Naive thymus-derived CD4-positive, alpha-beta T cell (primary cell): ENCODE data around the gene HGFAC. TPM values are rescaled to one million over a fixed set of nuclear protein-coding genes. Genes with fewer than 3 reads are reported as not detected.

ENCODE experiments used
- ATAC-seq: fragments of 150-1000 bp; cut with Tn5 transposase; 2 replicates; pipeline ENCODE4 v1.10.0; 2021; ENCODE audit warnings: mild to moderate bottlenecking, moderate library complexity
- CTCF ChIA-PET: fragments of 350-600 bp; sonication (Branson Sonifier 250); formaldehyde crosslinking; loops from one replicate; lab custom pipeline; 2021; ENCODE audit warnings: antibody characterized with exemption; lab: Charles Lee
- POLR2A ChIA-PET: fragments of 350-600 bp; sonication (Branson Sonifier 250); formaldehyde crosslinking; loops from one replicate; lab custom pipeline; 2021; ENCODE audit warnings: antibody characterized with exemption, inconsistent platforms; lab: Charles Lee
- DNase-seq, 9 donors: peaks; one replicate each; pipeline versions ENCODE4 v3.0.0 to v3.0.0-alpha.2; 2020 to 2022; ENCODE audit warnings: mixed read lengths in 1 of 9
- H3K27ac ChIP-seq: one replicate; pipeline ENCODE4 v1.7.0; 2013; ENCODE audit warnings: mild to moderate bottlenecking, low read depth, low read length, moderate library complexity
- H3K27me3 ChIP-seq, 2 donors: one replicate each; pipeline ENCODE4 v1.7.0; 2013; ENCODE audit warnings: low read length in 2 of 2, mild to moderate bottlenecking in 2 of 2, moderate library complexity in 2 of 2; ENCODE audit not compliant: control insufficient read depth in 2 of 2, insufficient read depth in 2 of 2
- H3K36me3 ChIP-seq, 3 experiments: 1 replicate in 2 of 3; 2 replicates in 1 of 3; pipeline ENCODE4 v1.7.0; 2013; ENCODE audit warnings: low read length in 3 of 3, mild to moderate bottlenecking in 3 of 3, moderate library complexity in 1 of 3; ENCODE audit not compliant: insufficient read depth in 3 of 3, control insufficient read depth in 2 of 3
- H3K4me1 ChIP-seq, 2 donors: one replicate each; pipeline ENCODE4 v1.7.0; 2013; ENCODE audit warnings: low read length in 2 of 2, mild to moderate bottlenecking in 2 of 2, moderate library complexity in 1 of 2; ENCODE audit not compliant: control insufficient read depth in 2 of 2, insufficient read depth in 2 of 2
- H3K4me3 ChIP-seq: 2 replicates; pipeline ENCODE4 v1.7.0; 2013; ENCODE audit warnings: mild to moderate bottlenecking, low read length
- H3K9me3 ChIP-seq, 3 experiments: 1 replicate in 2 of 3; 2 replicates in 1 of 3; pipeline ENCODE4 v1.7.0; 2013; ENCODE audit warnings: low read length in 3 of 3; ENCODE audit not compliant: control insufficient read depth in 2 of 3
- H3K27ac Mint-ChIP-seq, 9 donors: one replicate each; pipeline ENCODE4 v1.8.0; 2020 to 2022; ENCODE audit warnings: mixed read lengths in 9 of 9, mild to moderate bottlenecking in 8 of 9, moderate library complexity in 5 of 9, inconsistent platforms in 2 of 9
- H3K27me3 Mint-ChIP-seq, 5 donors: one replicate each; pipeline ENCODE4 v1.8.0; 2021 to 2022; ENCODE audit warnings: mixed read lengths in 5 of 5, mild to moderate bottlenecking in 1 of 5
- H3K36me3 Mint-ChIP-seq, 5 donors: one replicate each; pipeline ENCODE4 v1.8.0; 2020 to 2022; ENCODE audit warnings: mixed read lengths in 5 of 5, mild to moderate bottlenecking in 3 of 5, inconsistent platforms in 1 of 5
- H3K4me1 Mint-ChIP-seq, 7 donors: one replicate each; pipeline ENCODE4 v1.8.0; 2020 to 2022; ENCODE audit warnings: mixed read lengths in 7 of 7, mild to moderate bottlenecking in 3 of 7, inconsistent platforms in 1 of 7
- H3K4me3 Mint-ChIP-seq, 10 donors: one replicate each; pipeline ENCODE4 v1.8.0; 2020 to 2022; ENCODE audit warnings: mild to moderate bottlenecking in 10 of 10, mixed read lengths in 10 of 10, moderate library complexity in 6 of 10, inconsistent platforms in 2 of 10
- H3K9me3 Mint-ChIP-seq, 11 donors: one replicate each; pipeline ENCODE4 v1.8.0; 2020 to 2022; ENCODE audit warnings: mixed read lengths in 11 of 11, mild to moderate bottlenecking in 4 of 11, inconsistent platforms in 1 of 11, moderate library complexity in 1 of 11
- intact Hi-C, 2 donors: fragments of 100-400 bp; cut with micrococcal nuclease; formaldehyde crosslinking; loops; one replicate each; pipeline ENCODE4 v1.15.1; 2023
- polyA plus RNA-seq, 2 donors: library from polyadenylated mRNA; unstranded; fragments of 300-500 nt; fragmentation: Illumina TruSeq; gene quantifications; one replicate each; pipeline ENCODE4 v1.2.3, GENCODE V29; 2021
- total RNA-seq, 6 experiments: library from RNA in 5 of 6; stranded (reverse) in 5 of 6; gene quantifications; 1 replicate in 5 of 6; 2 replicates in 1 of 6; pipeline ENCODE4 v1.2.3 and lab custom pipeline; 2021 to 2026

HGFAC gene
- total and polyA plus RNA-seq, 7 experiments from 2014 or later = 0.54 to 0.82 TPM; not detected in 5

- no peaks in the 10 kb centered on the region for H3K36me3 Mint-ChIP-seq
- Histone ChIP-seq H3K27ac (no peak overlapping the region), H3K36me3 (no peaks in the 10 kb centered on the region), H3K9me3 (no peaks in the 10 kb centered on the region), H3K27me3 (no peaks in the 10 kb centered on the region), H3K4me1 (no peaks in the 10 kb centered on the region), H3K4me3 (no peak overlapping the region)
- CTCF ChIA-PET = interaction anchor here (0.7 to 1.5 kb wide), 5 partner anchors 15 to 430 kb away, joined by 3 to 5 read pairs (median 3); no protein-coding TSS in a partner anchor
- peaks cover 3 to 27% (median 18%) of the 10 kb centered on the region in 5 donors for H3K27me3 Mint-ChIP-seq
- H3K9me3 Mint-ChIP-seq = peaks cover 0 to 2% (median 0%) of the 10 kb centered on the region in 11 donors
- intact Hi-C loops = no loop called here
- POLR2A ChIA-PET = interaction anchor here (1.1 kb wide), 1 partner anchor 287 kb away, joined by 3 read pairs; no protein-coding TSS in a partner anchor
- DNase-seq (no peak), ATAC-seq (no peak)
- H3K4me3 Mint-ChIP-seq = no peak overlapping the region
- peaks cover 0 to 4% (median 0%) of the 10 kb centered on the region in 7 donors for H3K4me1 Mint-ChIP-seq
- peak overlapping the region in 1 of 9 donors; percentile 2 for H3K27ac Mint-ChIP-seq
Observed at GRCh38 chr4:3481113-3481531, 39.4 kb downstream of the HGFAC start.

DNA sequence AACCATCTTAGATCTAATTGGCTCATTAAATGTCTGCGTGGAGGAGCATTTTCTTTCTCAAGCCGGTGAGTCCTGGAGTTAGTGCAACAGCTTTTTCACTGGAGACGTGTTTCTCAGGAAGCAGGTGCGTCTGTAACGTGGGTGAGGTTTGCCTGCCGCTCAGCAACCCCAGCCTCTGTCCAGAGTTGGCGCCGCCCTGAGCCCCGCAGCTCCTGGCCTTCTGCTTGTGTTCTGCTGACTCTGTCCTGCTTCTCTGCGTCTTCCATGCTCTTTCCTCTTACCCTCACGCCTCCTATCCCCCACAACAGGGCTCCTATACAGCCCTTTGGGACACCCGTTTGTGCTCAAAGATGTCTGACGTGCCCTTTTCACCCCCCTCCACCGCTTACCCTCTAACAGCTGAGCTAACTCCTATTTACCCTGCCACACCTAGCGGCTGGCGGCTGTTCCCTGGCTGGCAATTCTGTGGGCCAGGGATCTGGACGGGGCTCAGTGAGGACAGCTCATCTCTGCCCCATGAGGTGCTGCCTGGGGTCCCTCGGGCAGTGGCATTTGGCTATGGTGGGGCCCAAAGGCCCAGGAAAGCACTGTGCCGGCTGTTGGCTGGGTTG, 40.1 kb downstream of the HGFAC start:
- Mint-ChIP-seq H3K27ac (no peak overlapping the region), H3K27me3 (peaks cover 3 to 30% (median 18%) of the 10 kb centered on the region in 5 donors), H3K4me3 (no peak overlapping the region), H3K4me1 (peaks cover 0 to 5% (median 0%) of the 10 kb centered on the region in 7 donors), H3K36me3 (no peaks in the 10 kb centered on the region), H3K9me3 (peaks cover 0 to 2% (median 0%) of the 10 kb centered on the region in 11 donors)
- Histone ChIP-seq H3K27ac (no peak overlapping the region), H3K36me3 (no peaks in the 10 kb centered on the region), H3K4me3 (no peak overlapping the region), H3K9me3 (no peaks in the 10 kb centered on the region), H3K27me3 (no peaks in the 10 kb centered on the region), H3K4me1 (no peaks in the 10 kb centered on the region)
- intact Hi-C loops = no loop called here
- ChIA-PET CTCF (interaction anchor here (0.7 to 0.9 kb wide), 3 partner anchors 15 to 375 kb away, joined by 3 to 4 read pairs (median 3); no protein-coding TSS in a partner anchor), POLR2A (no interaction called here)
- DNase-seq (no peak), ATAC-seq (no peak)

DNA sequence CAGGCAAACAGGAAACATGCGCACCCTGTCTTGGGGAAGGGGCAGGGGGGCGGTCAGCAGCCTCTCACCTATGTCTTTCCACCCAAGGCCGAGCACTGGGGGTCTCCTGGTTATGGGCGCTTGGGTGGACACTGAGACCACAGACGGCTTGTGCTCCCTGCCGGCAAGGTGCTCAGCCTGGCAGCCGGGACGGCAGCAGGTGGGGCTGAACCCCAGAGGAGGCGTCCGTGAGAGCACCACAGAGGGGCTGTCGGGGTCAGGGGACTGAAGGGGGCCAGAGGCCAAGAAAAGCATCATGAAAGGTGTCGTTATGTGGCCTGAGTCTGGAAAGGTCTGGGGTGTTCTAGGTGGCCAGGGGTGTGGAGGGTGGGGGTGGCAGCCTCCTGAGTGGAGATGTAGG, 40.9 kb downstream of the HGFAC start:
- Mint-ChIP-seq H3K36me3 (no peaks in the 10 kb centered on the region), H3K27me3 (peaks cover 3 to 30% (median 18%) of the 10 kb centered on the region in 5 donors), H3K9me3 (peaks cover 0 to 2% (median 0%) of the 10 kb centered on the region in 11 donors), H3K27ac (no peak overlapping the region), H3K4me1 (peaks cover 0 to 5% (median 0%) of the 10 kb centered on the region in 7 donors), H3K4me3 (no peak overlapping the region)
- H3K4me3 ChIP-seq = no peak overlapping the region
- DNase-seq (no peak), ATAC-seq (no peak)
- intact Hi-C loops = no loop called here
- no peaks in the 10 kb centered on the region for H3K27me3 ChIP-seq
- POLR2A ChIA-PET = no interaction called here
- H3K4me1 ChIP-seq = no peaks in the 10 kb centered on the region
- no peaks in the 10 kb centered on the region for H3K36me3 ChIP-seq
- CTCF ChIA-PET = no interaction called here
- no peak overlapping the region for H3K27ac ChIP-seq
- no peaks in the 10 kb centered on the region for H3K9me3 ChIP-seq

- intact Hi-C loops = no loop called here
- DNase-seq = no peak
- Mint-ChIP-seq H3K27ac (no peak overlapping the region), H3K4me3 (no peak overlapping the region), H3K36me3 (no peaks in the 10 kb centered on the region), H3K9me3 (peaks cover 0 to 2% (median 0%) of the 10 kb centered on the region in 11 donors), H3K4me1 (peaks cover 0 to 5% (median 0%) of the 10 kb centered on the region in 7 donors), H3K27me3 (peaks cover 3 to 30% (median 18%) of the 10 kb centered on the region in 5 donors)
- Histone ChIP-seq H3K4me1 (no peaks in the 10 kb centered on the region), H3K9me3 (no peaks in the 10 kb centered on the region), H3K36me3 (no peaks in the 10 kb centered on the region), H3K4me3 (no peak overlapping the region), H3K27me3 (no peaks in the 10 kb centered on the region), H3K27ac (no peak overlapping the region)
- no peak for ATAC-seq
- ChIA-PET POLR2A (no interaction called here), CTCF (no interaction called here)
Observed at GRCh38 chr4:3483471-3483921, 41.7 kb downstream of the HGFAC start.

GRCh38 chr4:3484057-3484973, 42.5 kb downstream of the HGFAC start:
- Histone ChIP-seq H3K27ac (no peak overlapping the region), H3K4me3 (no peak overlapping the region), H3K27me3 (no peaks in the 10 kb centered on the region), H3K4me1 (no peaks in the 10 kb centered on the region), H3K36me3 (no peaks in the 10 kb centered on the region), H3K9me3 (no peaks in the 10 kb centered on the region)
- peaks cover 3 to 38% (median 18%) of the 10 kb centered on the region in 5 donors for H3K27me3 Mint-ChIP-seq
- H3K9me3 Mint-ChIP-seq = peaks cover 0 to 2% (median 0%) of the 10 kb centered on the region in 11 donors
- H3K36me3 Mint-ChIP-seq = no peaks in the 10 kb centered on the region
- peaks cover 0 to 5% (median 0%) of the 10 kb centered on the region in 7 donors for H3K4me1 Mint-ChIP-seq
- H3K4me3 Mint-ChIP-seq = peak overlapping the region in 1 of 10 donors; percentile 21
- no peak overlapping the region for H3K27ac Mint-ChIP-seq
- ATAC-seq (no peak), DNase-seq (no peak)
- ChIA-PET CTCF (interaction anchor here (0.6 kb wide), 1 partner anchor 22 kb away, joined by 3 read pairs; no protein-coding TSS in a partner anchor), POLR2A (no interaction called here)
- intact Hi-C loops = no loop called here

DNA sequence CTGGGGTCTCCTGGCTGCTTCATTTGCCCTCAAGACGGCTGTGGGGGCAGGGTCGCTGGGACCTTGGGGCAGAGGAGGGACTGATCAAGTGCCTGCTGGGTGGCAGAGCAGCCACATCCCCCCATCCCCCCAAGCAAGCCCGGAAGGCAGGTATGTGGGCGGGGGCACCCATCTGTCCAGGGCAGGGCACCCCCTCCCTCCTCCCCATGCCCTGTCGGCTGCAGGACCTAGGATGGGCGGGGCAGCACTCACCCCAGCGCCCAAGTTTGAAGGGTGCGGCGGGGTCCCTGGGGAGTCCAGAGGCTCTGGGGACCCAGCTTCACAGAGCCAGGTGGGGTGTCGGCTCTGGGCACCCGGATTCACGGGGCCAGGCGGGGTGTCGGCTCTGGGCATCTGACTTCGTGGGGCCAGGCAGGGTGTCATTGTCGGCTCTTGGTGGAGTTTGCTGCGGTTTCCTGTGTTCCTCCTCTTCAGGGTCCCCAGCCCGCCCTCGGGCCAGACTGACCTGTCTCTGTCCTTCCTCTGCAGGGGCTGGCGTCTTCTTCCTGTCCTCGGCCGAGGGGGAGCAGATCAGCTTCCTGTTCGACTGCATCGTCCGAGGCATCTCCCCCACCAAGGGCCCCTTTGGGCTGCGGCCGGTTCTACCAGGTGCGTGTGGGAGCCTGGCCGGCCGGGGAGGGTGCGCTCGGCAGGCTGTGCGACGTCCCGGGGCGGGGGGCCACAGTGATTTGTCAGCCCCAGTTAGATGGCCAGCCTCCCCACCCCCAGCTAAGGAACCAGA, 43.4 kb downstream of the HGFAC start:
- Mint-ChIP-seq H3K4me3 (peak overlapping the region in 2 of 10 donors; percentile 52 to 62), H3K27ac (no peak overlapping the region), H3K36me3 (no peaks in the 10 kb centered on the region), H3K9me3 (peaks cover 0 to 2% (median 0%) of the 10 kb centered on the region in 11 donors), H3K4me1 (peaks cover 0 to 7% (median 0%) of the 10 kb centered on the region in 7 donors), H3K27me3 (peaks cover 3 to 43% (median 18%) of the 10 kb centered on the region in 5 donors)
- Histone ChIP-seq H3K27me3 (no peaks in the 10 kb centered on the region), H3K36me3 (no peaks in the 10 kb centered on the region), H3K9me3 (no peaks in the 10 kb centered on the region), H3K4me1 (no peaks in the 10 kb centered on the region), H3K4me3 (no peak overlapping the region), H3K27ac (no peak overlapping the region)
- intact Hi-C loops = no loop called here
- DNase-seq (no peak), ATAC-seq (peak; percentile 12)
- ChIA-PET POLR2A (no interaction called here), CTCF (interaction anchor here (0.6 kb wide), 1 partner anchor 23 kb away, joined by 3 read pairs; no protein-coding TSS in a partner anchor)
